Regular cardiac myocyte (primary cell): ENCODE measurements around the gene ZWINT. TPM values are rescaled to one million over a fixed set of nuclear protein-coding genes. Genes with fewer than 3 reads are reported as not detected.

Experiments
- total RNA-seq: library from RNA; depleted of rRNA; stranded (reverse); fragments of >200 nt; gene quantifications from 2 replicates; pipeline ENCODE4 v1.2.3, GENCODE V29; 2014

ZWINT gene, protein sequence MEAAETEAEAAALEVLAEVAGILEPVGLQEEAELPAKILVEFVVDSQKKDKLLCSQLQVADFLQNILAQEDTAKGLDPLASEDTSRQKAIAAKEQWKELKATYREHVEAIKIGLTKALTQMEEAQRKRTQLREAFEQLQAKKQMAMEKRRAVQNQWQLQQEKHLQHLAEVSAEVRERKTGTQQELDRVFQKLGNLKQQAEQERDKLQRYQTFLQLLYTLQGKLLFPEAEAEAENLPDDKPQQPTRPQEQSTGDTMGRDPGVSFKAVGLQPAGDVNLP
- 8.7 and 98.7 TPM in 2 replicates for total RNA-seq

DNA sequence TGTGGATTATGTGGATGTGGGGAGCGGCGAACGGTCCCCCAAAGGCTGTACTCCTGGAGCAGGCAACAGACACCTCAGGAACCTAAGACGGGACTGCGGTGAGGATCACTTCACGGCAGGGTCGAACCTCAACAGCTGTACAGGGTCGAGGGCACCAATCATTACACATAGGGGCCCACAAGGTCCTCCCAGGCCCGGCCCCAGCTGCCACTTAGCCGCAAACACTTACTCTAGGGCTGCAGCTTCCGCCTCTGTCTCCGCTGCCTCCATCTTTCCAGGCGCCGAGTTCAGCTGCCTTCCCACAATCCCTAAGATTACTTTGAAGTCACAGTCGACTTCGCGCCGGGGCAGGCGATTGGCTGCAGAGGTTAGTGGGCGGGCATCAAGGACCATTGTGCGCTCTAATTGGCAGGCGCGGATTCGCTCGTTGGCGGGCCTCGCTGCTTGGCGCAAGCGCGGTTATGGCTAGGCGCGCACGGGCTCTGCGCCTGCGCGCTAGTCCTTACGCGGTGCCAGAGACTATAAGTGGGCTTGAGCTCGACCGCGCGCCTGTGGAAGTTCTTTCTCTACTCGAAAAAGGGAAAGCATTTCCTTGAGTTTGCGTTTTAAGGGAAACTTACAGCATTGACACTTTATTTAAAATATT, at the start of gene ZWINT:
Gene ZWINT, minus strand, starts transcription at position 293 of the 646 bp plus-strand sequence. Its CDS starts 23 bp downstream, at position 270.

